ENCODE measurements around the gene BAX.

DNA sequence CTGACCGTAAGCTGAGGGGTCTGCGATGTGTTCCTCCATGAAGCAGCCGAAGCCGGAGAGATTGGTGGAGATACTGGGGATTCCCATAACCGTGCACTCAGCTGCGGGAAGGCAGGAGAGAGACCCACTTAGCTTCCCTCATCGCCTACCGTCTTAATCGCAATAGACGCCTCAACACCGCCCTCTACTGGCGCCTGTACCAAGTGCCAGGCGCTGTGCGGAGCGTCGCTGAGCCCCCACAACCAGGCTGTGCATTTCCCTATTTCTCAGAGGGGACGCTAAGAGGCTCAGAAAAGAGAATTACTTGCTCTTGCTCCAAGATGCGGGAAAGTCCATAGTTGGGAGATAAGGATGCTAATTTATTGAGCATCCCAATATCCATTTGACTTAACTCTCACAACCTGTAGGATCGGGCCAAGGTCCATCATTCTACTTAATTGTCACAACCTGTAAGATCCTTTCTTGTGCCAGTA, 16.3 kb downstream of the BAX start:
- TF ChIP-seq, protein P1, sequence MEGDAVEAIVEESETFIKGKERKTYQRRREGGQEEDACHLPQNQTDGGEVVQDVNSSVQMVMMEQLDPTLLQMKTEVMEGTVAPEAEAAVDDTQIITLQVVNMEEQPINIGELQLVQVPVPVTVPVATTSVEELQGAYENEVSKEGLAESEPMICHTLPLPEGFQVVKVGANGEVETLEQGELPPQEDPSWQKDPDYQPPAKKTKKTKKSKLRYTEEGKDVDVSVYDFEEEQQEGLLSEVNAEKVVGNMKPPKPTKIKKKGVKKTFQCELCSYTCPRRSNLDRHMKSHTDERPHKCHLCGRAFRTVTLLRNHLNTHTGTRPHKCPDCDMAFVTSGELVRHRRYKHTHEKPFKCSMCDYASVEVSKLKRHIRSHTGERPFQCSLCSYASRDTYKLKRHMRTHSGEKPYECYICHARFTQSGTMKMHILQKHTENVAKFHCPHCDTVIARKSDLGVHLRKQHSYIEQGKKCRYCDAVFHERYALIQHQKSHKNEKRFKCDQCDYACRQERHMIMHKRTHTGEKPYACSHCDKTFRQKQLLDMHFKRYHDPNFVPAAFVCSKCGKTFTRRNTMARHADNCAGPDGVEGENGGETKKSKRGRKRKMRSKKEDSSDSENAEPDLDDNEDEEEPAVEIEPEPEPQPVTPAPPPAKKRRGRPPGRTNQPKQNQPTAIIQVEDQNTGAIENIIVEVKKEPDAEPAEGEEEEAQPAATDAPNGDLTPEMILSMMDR (IDR thresholded peaks at IDR 0.05), result peak; percentile 85
- TF ChIP-seq, protein P2, sequence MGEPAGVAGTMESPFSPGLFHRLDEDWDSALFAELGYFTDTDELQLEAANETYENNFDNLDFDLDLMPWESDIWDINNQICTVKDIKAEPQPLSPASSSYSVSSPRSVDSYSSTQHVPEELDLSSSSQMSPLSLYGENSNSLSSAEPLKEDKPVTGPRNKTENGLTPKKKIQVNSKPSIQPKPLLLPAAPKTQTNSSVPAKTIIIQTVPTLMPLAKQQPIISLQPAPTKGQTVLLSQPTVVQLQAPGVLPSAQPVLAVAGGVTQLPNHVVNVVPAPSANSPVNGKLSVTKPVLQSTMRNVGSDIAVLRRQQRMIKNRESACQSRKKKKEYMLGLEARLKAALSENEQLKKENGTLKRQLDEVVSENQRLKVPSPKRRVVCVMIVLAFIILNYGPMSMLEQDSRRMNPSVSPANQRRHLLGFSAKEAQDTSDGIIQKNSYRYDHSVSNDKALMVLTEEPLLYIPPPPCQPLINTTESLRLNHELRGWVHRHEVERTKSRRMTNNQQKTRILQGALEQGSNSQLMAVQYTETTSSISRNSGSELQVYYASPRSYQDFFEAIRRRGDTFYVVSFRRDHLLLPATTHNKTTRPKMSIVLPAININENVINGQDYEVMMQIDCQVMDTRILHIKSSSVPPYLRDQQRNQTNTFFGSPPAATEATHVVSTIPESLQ (CRISPR knock-in tag; IDR thresholded peaks at IDR 0.05), result no peak
- no peak for TF ChIP-seq NFYB (CRISPR knock-in tag; conservative IDR thresholded peaks at IDR 0.05; ENCODE audit: low read depth)
